GM03348 (cell line): ENCODE results near the gene GM2A.
"Not testable (repeated sequence)": the region's sequence is repeated elsewhere in the genome, so short reads cannot be mapped to it uniquely, and the experiment has no call there.

Experiments used
- DNase-seq: peaks from one replicate; pipeline ENCODE4 v3.0.0; 2012; ENCODE audit warnings: low spot score

The GM2A gene

GRCh38 chr5:151295138-151295537 lies 42.2 kb downstream of the GM2A start:
- no peak for DNase-seq

GRCh38 chr5:151295791-151296477 lies 42.9 kb downstream of the GM2A start:
- DNase-seq: no peak

- no peak for DNase-seq
These were observed 43.5 kb downstream of the GM2A start for GRCh38 chr5:151296478-151296830.

GRCh38 chr5:151296974-151297373 lies 44.0 kb downstream of the GM2A start:
- DNase-seq: no peak

GRCh38 chr5:151298063-151298855 lies 45.3 kb downstream of the GM2A start:
- DNase-seq: peak; percentile 80

GRCh38 chr5:151303666-151304065 lies 50.7 kb downstream of the GM2A start, which contains the start of gene SLC36A3:
SLC36A3 (minus strand) TSS chr5:151303766; CDS start chr5:151303354, 412 bp downstream.
- DNase-seq: no peak

- DNase-seq: not testable (repeated sequence)
These were observed 56.3 kb downstream of the GM2A start for GRCh38 chr5:151309266-151309665.

- not testable (repeated sequence) for DNase-seq
These were observed 56.8 kb downstream of the GM2A start for GRCh38 chr5:151309821-151310220.

- DNase-seq: no peak
These were observed 57.9 kb downstream of the GM2A start for GRCh38 chr5:151310932-151311331.

GRCh38 chr5:151312756-151313324 lies 59.9 kb downstream of the GM2A start:
- DNase-seq: no peak

GRCh38 chr5:151313357-151313756 lies 60.4 kb downstream of the GM2A start:
- no peak for DNase-seq

- DNase-seq: peak; percentile 84
These were observed 63.1 kb downstream of the GM2A start for GRCh38 chr5:151315998-151316597.

- DNase-seq: no peak
These were observed 64.9 kb downstream of the GM2A start for GRCh38 chr5:151317871-151318270.

- DNase-seq: peak; percentile 13
These were observed 66.1 kb downstream of the GM2A start for GRCh38 chr5:151318850-151319732.
